ENCODE data around the gene TCEAL3.
"Not testable (repeated sequence)": the region's sequence is repeated elsewhere in the genome, so short reads cannot be mapped to it uniquely, and the experiment has no call there.

TCEAL3 gene, protein sequence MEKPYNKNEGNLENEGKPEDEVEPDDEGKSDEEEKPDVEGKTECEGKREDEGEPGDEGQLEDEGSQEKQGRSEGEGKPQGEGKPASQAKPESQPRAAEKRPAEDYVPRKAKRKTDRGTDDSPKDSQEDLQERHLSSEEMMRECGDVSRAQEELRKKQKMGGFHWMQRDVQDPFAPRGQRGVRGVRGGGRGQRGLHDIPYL

DNA sequence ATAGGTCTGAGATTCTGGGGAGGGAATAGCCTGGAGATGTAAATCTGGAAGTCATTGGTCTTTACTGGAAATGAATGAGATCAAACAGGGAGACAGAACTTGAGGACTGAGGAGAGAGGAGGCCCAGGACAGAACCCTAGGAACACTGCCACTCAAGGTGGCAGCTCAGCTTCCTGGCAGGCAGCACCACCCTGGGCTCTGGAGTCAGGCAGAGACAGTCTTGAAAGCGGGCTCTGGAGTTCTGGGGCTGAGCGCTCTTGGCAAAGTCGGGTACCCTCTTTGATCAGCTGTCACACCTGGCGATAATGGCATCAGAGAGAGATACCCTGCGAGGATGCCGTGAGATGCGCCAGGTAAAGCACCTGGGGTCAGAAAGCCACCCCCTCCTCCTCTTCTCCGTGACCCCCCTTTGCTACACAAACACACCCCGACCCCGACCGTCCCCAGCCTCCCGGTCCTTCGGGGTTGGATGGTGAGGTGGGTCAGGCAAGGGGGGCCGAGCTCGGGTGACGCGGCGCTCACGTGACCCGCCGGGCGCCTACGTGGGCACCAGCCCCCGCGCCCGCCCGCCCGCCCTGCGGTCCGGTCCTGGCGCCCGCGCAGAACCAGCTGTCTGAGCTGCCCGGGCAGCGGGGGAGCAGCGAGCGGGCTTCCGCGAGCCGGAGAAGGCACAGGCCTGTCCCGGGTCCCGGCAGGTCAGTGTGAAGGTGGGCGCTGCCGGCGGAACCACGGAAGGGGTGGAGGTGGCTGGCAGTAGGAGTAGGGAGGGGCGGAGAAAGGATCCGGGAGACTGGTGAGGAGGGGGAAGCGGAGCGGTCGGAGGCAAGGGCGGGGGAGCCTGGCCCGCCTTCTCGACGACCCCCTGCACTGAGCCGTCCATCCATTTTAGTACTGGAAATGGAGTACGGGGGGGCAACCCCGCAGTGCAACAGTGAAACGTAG, at the start of gene TCEAL3:
TCEAL3 (plus strand) TSS at position 600 of the 942 bp plus-strand sequence. CDS start 1,102 bp downstream, outside the sequence.
- no peak for DNase-seq (ENCODE audit: extremely low spot score, insufficient read length, low read depth)
- FAIRE-seq: peak; percentile 29

DNA sequence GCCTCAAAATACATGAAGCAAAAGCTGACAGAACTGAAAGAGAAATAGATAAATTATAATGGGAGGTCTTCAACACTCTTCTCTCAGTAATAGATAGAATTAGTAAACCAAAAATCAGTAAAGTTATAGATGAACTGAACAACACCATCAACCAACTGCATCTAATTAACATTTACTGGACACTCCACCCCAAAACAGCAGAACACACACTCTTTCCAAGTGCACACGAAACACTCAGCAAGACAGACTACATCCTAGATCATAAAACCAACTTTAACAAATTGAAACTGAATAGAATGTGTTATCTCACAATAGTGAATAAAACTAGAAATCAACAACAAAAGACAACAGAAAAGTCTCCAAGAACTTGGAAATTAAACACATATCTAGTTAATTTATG, 47.5 kb upstream of the TCEAL3 start:
- DNase-seq (ENCODE audit: extremely low spot score, insufficient read length, low read depth) (no peak), FAIRE-seq (peak; percentile 39)

DNA sequence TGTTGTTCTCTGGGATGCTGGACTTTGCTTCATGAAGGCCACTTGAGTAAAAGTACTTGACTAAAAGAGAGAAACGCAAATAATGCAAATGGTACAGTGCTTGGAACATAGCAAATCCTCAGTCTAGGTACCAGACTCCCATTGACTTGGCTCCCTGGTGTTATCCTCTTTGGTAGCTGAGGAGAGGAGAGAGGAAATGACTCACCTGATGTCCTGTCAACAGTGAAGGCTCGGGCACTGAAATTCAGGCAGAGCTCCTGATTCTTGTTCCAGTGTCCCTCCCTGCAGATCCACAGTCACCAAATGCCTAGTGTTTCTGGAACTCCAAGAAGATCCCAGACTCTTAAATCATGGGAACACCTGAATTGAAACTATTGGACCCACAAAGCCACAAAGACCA, 45.0 kb upstream of the TCEAL3 start:
- no peak for FAIRE-seq
- DNase-seq (ENCODE audit: extremely low spot score, insufficient read length, low read depth): no peak

DNA sequence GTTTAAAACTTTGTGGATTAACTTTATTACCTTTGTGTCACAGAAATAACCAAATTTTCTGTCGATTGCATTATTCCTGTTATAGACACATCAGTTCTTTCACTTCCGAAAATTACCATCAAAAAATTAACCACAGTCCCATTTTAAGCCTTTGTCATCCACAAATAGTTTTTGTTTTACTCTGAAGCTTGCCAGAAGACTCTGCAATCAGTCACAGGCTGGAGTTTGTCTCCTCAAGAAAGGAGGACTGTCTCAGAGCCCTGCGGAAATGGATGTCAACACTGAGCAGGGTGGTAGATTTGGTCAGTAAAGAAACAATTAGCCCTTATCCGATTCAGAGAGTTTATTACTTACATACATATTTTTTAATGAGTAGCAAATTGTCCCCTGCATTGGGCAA, 42.6 kb upstream of the TCEAL3 start:
- peak; percentile 74 for FAIRE-seq
- no peak for DNase-seq (ENCODE audit: extremely low spot score, insufficient read length, low read depth)

DNA sequence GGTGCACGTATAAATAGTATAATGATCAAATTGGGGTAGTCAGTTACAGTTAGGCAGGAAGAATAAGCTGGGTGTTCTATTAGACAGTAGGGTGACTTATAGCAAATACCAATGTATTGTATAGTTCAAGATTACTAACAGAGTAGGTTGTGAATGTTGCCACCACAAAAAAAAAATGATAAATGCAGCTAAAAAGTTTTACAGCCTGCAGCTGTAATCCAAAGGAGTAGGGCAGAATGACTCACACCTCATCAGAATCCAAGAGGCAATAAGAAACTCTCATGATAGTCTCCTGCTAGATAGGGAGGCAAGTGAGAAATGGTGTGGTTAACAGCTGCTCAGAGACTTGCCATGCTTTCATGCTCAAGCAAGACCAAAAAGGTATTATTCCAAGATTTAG, 42.0 kb upstream of the TCEAL3 start:
- FAIRE-seq (no peak), DNase-seq (ENCODE audit: extremely low spot score, insufficient read length, low read depth) (no peak)

DNA sequence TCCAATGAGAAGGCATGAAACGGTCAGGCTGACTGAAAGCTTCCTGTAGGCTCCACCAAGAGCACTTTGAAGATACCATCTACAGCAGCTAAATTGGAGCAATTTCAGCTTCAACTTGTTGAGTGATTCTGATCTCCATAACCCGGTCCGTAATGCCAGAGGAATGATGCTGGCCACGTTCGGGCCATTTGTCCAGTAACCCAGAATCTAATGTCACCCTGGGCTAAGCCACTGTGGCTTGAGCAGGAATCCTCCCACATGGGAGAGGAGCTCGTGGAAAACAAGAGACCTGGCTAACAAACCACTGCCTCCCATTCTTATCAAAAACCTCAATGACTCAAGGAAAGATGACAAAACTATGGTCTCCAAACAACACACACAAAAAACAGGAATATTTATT, 36.6 kb upstream of the TCEAL3 start:
- FAIRE-seq: no peak
- DNase-seq (ENCODE audit: extremely low spot score, insufficient read length, low read depth): no peak

DNA sequence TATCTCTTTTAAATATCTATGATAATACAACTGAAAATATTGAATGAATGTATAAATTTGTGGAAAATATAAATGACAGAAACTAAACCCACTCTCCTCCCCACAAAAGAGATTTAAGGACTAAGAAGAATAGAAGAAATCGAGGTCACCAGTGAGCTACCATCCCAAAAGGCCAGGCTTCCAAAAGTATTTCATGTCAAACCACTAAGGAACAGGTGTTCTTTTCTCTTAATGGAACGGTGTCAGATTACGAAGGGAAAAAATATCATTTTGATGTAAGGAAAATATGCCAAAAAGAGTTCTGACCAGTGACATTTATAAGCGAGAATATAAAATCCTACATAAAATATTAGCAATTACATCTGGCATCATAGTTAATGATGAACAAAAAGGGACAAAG, 36.0 kb upstream of the TCEAL3 start:
- FAIRE-seq: no peak
- DNase-seq (ENCODE audit: extremely low spot score, insufficient read length, low read depth): no peak

DNA sequence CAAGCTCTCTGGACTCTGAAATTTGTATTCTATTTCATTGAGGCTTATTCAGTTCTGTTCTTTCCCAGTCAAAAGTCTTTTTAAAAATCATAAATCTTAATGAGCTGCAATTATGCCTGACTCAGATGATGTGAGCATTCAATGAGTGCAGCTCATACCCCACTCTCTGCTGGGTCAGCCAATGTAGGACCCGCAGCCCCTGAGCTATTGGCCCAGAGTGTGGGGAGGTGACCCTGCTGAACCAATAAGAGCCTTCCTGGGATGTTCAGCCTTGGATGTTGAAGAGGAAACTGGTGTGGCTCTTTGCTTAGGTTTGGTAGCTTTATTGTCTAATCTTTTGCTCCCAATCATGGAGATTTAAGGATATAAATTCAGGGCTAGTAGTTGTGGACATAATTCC, 34.6 kb upstream of the TCEAL3 start:
- no peak for FAIRE-seq
- DNase-seq (ENCODE audit: extremely low spot score, insufficient read length, low read depth): no peak

DNA sequence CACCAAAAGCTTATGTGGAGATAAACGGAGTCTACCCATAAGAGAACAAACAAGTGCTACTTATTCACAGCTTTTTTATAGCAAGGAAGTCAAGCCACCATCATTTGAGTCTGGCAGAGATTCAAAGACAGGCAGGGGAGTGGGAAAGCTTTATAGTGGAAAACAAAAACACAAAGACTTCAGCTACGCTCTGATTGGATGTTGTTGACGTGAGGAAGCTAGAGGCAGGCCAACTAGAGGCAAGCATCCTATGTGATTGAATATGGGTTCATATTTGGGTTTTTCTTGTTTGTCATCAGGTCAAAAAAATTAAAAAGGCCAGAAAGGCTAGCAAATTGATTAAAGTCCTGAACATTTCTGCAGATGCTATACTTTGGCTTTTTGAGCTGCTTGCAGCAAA, 23.2 kb upstream of the TCEAL3 start:
- DNase-seq (ENCODE audit: extremely low spot score, insufficient read length, low read depth): no peak

DNA sequence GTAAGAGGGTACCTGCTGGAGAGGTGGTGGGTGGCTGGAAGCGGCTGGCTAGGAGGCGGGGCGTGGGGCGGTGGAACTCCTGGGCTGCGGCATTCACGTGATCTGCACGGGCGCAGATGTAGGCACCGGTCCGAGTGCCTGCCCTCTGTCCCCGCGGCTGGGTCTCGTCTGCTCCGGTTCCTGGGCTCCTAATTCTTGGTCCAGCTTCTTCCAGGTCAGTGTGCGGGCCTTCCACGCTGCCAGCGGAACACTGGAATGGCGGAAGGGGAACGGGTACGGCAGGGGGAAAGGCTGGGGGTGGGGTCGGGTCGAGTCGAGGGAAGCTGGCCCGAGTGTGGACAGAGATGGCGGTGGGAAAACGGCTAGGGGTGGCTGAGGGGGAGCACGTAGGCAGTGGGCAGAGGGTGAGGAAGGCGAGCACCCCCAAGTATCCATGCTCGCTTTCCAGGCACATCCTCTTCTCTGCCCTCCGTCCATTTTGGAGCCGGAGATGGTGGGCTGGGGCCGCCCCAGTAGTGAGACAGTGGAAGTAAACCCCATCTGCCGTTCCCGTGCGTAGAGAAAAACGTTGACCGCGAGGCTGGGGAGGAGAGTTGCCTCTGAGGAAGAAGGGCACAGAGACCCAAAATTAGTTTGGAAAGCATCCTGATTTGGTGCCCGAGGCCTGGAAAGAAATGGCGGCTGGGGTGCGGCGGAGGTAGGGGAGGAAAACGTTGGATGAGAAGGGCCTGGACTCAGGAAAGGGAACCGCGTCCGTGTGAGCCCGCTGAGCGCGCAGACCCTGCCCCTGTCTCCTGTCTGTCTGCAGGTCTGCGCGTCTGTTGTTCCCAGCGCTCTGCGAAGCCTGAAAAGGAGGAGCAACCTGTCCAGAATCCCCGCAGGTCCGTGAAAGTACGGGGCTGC, 22.1 kb upstream of the TCEAL3 start, which contains the start of gene TCEAL4:
TCEAL4 (plus strand) TSS at position 105 of the 903 bp plus-strand sequence. CDS start 1,161 bp downstream, outside the sequence.
- peak; percentile 47 for FAIRE-seq

More for the DNA sequence above, 23.2 kb upstream of the TCEAL3 start:
- no peak for FAIRE-seq

DNA sequence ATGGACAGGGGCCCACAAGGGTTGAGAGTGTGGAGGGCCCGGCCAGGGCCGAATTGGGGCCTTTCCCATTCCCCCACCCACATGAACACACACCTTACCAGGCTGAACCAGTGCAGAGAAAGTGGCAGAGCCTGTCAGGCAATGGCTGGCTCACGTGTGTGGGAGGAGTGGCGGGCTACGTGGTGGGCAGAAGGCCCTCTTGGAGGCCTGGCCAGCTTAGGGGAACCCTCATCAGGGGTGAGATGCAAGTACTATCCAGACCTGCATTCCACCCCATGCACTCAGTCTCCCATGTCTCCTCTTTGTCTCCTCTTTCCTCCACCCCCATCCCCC, 21.5 kb upstream of the TCEAL3 start:
- FAIRE-seq: no peak
- DNase-seq (ENCODE audit: extremely low spot score, insufficient read length, low read depth): no peak

More for the DNA sequence above, 22.1 kb upstream of the TCEAL3 start, which contains the start of gene TCEAL4:
- DNase-seq (ENCODE audit: extremely low spot score, insufficient read length, low read depth): peak; percentile 26

DNA sequence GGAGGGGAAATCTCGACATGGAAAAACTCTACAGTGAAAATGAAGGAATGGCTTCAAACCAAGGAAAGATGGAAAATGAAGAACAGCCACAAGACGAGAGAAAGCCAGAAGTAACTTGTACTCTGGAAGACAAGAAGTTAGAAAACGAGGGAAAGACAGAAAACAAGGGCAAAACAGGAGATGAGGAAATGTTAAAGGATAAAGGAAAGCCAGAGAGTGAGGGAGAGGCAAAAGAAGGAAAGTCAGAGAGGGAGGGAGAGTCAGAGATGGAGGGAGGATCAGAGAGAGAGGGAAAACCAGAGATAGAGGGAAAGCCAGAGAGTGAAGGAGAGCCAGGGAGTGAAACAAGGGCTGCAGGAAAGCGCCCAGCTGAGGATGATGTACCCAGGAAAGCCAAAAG, 21.1 kb upstream of the TCEAL3 start:
- FAIRE-seq (no peak), DNase-seq (ENCODE audit: extremely low spot score, insufficient read length, low read depth) (no peak)

DNA sequence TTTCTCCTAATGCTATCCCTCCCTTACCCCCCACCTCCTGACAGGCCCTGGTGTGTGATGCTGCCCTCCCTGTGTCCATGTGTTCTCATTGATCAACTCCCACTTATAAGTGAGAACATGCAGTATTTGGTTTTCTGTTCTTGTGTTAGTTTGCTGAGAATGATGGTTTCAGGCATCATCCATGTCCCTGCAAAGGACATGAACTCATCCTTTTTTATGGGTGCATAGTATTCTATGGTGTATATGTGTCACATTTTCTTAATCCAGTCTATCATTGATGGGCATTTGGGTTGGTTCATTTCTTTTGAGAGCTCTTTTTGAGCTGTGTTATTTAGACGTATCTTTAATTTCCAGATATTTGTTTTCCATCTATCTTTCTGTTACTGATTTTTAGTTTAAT, 15.5 kb upstream of the TCEAL3 start:
- DNase-seq (ENCODE audit: extremely low spot score, insufficient read length, low read depth); FAIRE-seq: not testable (repeated sequence)

DNA sequence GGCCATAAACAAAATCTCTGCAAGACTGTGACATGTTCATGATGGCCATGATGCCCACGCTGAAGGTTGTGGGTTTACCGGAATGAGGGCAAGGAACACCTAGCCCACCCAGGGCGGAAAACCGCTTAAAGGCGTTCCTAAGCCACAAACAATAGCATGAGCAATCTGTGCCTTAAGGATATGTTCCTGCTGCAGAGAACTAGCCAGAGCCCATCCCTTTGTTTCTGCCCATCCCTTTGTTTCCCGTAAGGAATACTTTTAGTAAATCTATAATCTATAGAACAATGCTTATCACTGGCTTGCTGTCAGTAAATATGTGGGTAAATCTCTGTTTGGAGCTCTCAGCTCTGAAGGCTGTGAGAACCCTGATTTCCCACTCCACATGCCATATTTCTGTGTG, 12.6 kb upstream of the TCEAL3 start:
- DNase-seq (ENCODE audit: extremely low spot score, insufficient read length, low read depth); FAIRE-seq: not testable (repeated sequence)

DNA sequence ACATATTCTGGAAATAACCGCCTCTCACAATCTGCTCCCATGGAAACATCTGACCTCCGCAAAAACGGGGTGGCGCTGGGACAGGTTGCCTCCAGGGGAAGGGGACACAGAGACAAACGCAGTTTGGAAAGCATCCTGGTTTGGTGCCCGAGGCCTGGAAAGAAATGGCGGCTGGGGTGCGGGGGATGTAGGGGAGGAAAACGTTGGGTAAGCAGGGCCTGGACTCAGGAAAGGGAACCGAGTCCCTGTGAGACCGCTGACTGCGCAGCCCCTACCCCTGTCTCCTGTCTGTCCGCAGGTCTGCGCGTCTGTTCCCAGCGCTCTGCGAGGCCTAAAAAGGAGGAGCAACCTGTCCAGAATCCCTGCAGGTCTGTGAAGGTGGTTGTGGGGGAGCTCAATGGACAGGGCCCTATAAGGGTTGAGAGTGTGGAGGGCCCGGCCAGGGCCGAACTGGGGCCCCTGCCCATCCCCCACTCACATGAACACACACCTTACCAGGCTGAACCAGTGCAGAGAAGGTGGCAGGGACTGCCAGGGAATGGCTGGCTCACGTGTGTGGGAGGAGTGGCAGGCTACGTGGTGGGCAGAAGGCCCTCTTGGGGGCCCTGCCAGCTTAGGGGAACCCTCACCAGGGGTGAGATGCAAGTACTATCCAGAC, 672 bp downstream of the TCEAL3 start:
- FAIRE-seq (no peak), DNase-seq (ENCODE audit: extremely low spot score, insufficient read length, low read depth) (no peak)

DNA sequence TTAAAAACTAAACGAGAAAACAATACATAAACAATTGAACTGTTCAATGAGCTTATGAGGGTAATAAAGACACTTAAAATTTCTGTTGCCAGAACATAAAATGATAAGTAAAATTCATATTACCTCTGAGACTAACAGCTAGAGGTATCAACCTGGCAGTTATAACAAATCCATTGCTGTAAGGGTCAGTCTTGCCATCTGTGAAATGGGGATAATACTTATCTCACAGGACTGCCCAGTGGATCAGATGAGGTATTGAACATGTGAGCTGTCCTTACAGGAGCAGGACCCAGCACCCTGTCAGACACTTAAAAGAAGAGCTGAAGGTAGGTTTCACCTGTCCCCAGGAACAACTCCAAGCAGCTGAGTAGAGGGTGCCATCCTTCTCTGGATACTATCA, 2.5 kb downstream of the TCEAL3 start:
- FAIRE-seq: no peak
- no peak for DNase-seq (ENCODE audit: extremely low spot score, insufficient read length, low read depth)

DNA sequence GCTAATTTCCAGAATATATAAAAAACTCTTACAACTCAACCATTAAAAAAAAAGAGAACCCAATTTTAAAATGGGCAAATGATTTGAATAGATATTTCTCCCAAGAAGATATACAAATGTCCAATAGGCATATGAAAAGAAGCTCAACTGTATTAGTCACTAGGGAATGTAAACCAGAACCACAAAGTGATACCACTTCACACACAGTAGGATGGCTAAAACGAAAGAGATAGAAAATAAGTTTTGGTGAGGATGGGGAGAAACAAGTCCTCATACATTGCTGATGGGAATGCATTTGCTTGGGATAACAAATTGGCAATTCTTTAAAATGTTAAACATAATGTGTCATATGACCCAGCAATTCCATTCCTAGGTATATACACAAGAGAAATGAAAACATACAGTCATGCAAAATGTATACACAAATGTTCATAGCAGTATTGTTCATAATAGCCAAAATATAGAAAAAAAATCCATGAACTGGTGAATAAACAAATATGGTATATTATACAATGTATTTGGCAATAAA, 5.7 kb downstream of the TCEAL3 start:
- DNase-seq (ENCODE audit: extremely low spot score, insufficient read length, low read depth) (no peak), FAIRE-seq (no peak)

DNA sequence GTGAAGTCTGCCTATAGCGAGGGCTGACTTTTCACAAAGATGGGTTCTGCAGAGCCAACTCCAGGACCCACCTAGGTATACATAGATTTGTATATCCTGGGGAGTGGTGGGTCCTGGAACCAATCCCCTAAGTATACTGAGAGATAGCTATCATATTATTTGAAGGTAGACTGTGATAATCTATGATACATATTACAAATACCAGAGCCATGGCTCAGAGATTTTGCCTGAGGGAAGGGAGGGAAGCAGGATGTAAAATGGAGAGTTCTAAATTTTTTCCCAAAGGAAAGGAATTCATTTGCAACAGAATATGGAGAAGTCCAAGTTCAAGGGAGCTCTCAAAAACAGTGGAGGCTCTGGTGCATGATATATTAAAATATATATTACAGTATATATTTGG, 7.2 kb downstream of the TCEAL3 start:
- DNase-seq (ENCODE audit: extremely low spot score, insufficient read length, low read depth): no peak
- no peak for FAIRE-seq

DNA sequence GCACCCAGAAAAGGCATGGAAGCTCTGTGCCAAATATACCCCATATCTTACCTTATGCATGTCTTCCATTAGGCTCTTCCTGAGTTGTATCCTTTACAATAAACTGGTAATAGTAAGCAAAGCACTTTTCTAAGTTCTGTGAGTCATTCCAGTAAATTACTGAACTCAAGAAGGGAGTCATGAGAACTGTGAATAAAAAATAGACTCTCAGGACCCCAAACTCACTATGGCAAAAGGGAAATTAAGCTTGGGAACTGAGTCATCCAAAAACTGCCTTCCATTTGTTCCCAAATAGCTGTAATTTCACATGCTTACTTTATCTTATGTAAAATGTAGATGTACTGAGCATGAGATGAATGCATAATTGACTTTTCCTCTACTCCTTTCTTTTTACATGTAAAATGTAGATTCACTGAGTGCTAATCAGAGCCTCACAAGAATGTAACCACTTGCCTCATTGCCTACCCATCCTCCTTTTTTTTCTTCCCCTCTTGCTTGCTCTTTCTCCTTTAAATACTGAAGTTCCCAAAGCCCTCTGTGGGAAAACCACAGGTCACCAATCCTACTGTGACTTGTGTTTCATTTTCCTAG, 8.1 kb downstream of the TCEAL3 start:
- DNase-seq (ENCODE audit: extremely low spot score, insufficient read length, low read depth): no peak
- FAIRE-seq: no peak

Measured in GM18507 (cell line).